Fibroblast of lung (primary cell): ENCODE data around the gene PRODH. TPM values are rescaled to one million over a fixed set of nuclear protein-coding genes. Genes with fewer than 3 reads are reported as not detected.
"Not testable (repeated sequence)": the region's sequence is repeated elsewhere in the genome, so short reads cannot be mapped to it uniquely, and the experiment has no call there.

Source experiments
- DNase-seq, 2 donors: peaks; one replicate each; pipeline versions ENCODE4 v3.0.0 to v3.0.0-alpha.2; 2010; ENCODE audit warnings: low read depth in 2 of 2
- H2AFZ ChIP-seq: 2 replicates; pipeline ENCODE4 v1.5.1; 2012; ENCODE audit warnings: low read length, control low read depth, inconsistent platforms
- H3K27ac ChIP-seq: 2 replicates; pipeline ENCODE4 v1.5.1; 2011; ENCODE audit warnings: low read length, control low read depth; ENCODE audit not compliant: insufficient read depth
- H3K27me3 ChIP-seq: 2 replicates; pipeline ENCODE4 v1.5.1; 2011; ENCODE audit warnings: mild to moderate bottlenecking, low read length; ENCODE audit not compliant: control insufficient read depth, insufficient read depth
- H3K36me3 ChIP-seq: 2 replicates; pipeline ENCODE4 v1.5.1; 2011; ENCODE audit warnings: low read length; ENCODE audit not compliant: control insufficient read depth, insufficient read depth
- H3K4me1 ChIP-seq: 2 replicates; pipeline ENCODE4 v1.5.1; 2011; ENCODE audit warnings: low read length; ENCODE audit not compliant: control insufficient read depth, insufficient read depth; ENCODE audit errors: extremely low read depth
- H3K4me2 ChIP-seq: 2 replicates; pipeline ENCODE4 v1.5.1; 2011; ENCODE audit warnings: low read length, control low read depth; ENCODE audit not compliant: insufficient read depth; ENCODE audit errors: extremely low read depth
- H3K4me3 ChIP-seq, 4 experiments: fragments of 200-600 bp in 1 of 4; sonication (generic) in 1 of 4; replicated peaks in 1 of 4; 2 replicates each; pipeline ENCODE4 v1.5.1; 2011 to 2016; ENCODE audit warnings: low read length in 4 of 4, low read depth in 3 of 4, mild to moderate bottlenecking in 3 of 4, control low read depth in 2 of 4, inconsistent platforms in 1 of 4, mixed read lengths in 1 of 4; ENCODE audit not compliant: insufficient read depth in 1 of 4; ENCODE audit errors: control extremely low read depth in 1 of 4
- H3K79me2 ChIP-seq: 2 replicates; pipeline ENCODE4 v1.5.1; 2012; ENCODE audit warnings: mild to moderate bottlenecking, low read length, inconsistent platforms; ENCODE audit not compliant: control insufficient read depth, insufficient read depth
- H3K9ac ChIP-seq: 2 replicates; pipeline ENCODE4 v1.5.1; 2011; ENCODE audit warnings: mild to moderate bottlenecking, low read length, control low read depth; ENCODE audit not compliant: insufficient read depth
- H3K9me3 ChIP-seq: 2 replicates; pipeline ENCODE4 v1.5.1; 2012; ENCODE audit warnings: low read depth, low read length; ENCODE audit not compliant: control insufficient read depth, insufficient read depth
- H4K20me1 ChIP-seq: 2 replicates; pipeline ENCODE4 v1.5.1; 2011; ENCODE audit warnings: low read length; ENCODE audit not compliant: control insufficient read depth, insufficient read depth; ENCODE audit errors: extremely low read depth
- EZH2 ChIP-seq: IDR thresholded peaks from 2 replicates; pipeline ENCODE4 v1.5.1; 2012; ENCODE audit warnings: low read length, control low read depth, mild to moderate bottlenecking; ENCODE audit errors: missing control alignments
- polyA plus RNA-seq, 2 donors: library from polyadenylated mRNA; depleted of rRNA in 1 of 2; stranded (reverse) in 1 of 2; unstranded in 1 of 2; fragments of >200 nt; gene quantifications; 2 replicates each; pipeline ENCODE4 v1.2.1, GENCODE V29; 2011 to 2012; ENCODE audit warnings: missing spikeins in 1 of 2
- total RNA-seq: library from RNA; depleted of rRNA; stranded (reverse); fragments of >200 nt; gene quantifications from 2 replicates; pipeline ENCODE4 v1.2.1, GENCODE V29; 2014
- TF ChIP-seq, protein P1 (sequence below), 2 donors: IDR thresholded peaks in 1 of 2; conservative IDR thresholded peaks in 1 of 2; 1 replicate in 1 of 2; 2 replicates in 1 of 2; pipeline ENCODE4 v1.5.1; 2011 to 2012; ENCODE audit warnings: low read length in 2 of 2, control low read depth in 1 of 2, inconsistent platforms in 1 of 2, low read depth in 1 of 2, mild to moderate bottlenecking in 1 of 2

Gene PRODH
- total and polyA plus RNA-seq, 2 donors (not counting 1 experiment from before 2014, with no cell fraction given): 0.06 TPM; not detected in 1

DNA sequence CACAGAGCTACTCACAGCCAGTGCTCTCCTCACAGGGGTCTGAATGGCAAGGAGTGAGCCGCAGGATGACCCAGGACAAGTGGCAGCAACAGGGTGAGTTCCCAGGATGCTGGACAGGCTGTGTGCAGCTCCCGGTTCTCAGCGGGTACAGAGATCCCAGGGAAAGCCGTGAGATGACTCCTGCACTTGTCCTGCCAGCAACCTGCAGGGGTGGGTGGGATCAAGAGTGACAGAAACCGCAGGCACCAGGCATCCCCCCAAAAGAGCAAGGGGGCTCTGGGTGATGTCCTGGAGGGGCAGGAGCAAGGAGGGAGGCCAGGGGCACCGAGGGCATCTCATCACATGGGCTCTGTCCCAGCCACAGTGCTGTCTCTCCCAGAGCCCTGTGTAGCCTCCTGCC lies 15.9 kb upstream of the PRODH start:
- Histone ChIP-seq H4K20me1 (no peaks in the 10 kb centered on the region), H3K9ac (no peak overlapping the region), H3K36me3 (no peaks in the 10 kb centered on the region), H3K27ac (no peak overlapping the region), H3K4me1 (no peaks in the 10 kb centered on the region), H3K4me3 (no peak overlapping the region), H3K9me3 (no peaks in the 10 kb centered on the region), H3K27me3 (no peaks in the 10 kb centered on the region), H3K4me2 (no peak overlapping the region), H2AFZ (no peak overlapping the region), H3K79me2 (no peaks in the 10 kb centered on the region)
- no peak for TF ChIP-seq EZH2
- TF ChIP-seq, protein P1, sequence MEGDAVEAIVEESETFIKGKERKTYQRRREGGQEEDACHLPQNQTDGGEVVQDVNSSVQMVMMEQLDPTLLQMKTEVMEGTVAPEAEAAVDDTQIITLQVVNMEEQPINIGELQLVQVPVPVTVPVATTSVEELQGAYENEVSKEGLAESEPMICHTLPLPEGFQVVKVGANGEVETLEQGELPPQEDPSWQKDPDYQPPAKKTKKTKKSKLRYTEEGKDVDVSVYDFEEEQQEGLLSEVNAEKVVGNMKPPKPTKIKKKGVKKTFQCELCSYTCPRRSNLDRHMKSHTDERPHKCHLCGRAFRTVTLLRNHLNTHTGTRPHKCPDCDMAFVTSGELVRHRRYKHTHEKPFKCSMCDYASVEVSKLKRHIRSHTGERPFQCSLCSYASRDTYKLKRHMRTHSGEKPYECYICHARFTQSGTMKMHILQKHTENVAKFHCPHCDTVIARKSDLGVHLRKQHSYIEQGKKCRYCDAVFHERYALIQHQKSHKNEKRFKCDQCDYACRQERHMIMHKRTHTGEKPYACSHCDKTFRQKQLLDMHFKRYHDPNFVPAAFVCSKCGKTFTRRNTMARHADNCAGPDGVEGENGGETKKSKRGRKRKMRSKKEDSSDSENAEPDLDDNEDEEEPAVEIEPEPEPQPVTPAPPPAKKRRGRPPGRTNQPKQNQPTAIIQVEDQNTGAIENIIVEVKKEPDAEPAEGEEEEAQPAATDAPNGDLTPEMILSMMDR (conservative IDR thresholded peaks at IDR 0.05 in 1 of 2, IDR thresholded peaks at IDR 0.05 in 1 of 2; ENCODE audit: low read depth in 1 of 2, low read length in 2 of 2): no peak
- no peak for DNase-seq

DNA sequence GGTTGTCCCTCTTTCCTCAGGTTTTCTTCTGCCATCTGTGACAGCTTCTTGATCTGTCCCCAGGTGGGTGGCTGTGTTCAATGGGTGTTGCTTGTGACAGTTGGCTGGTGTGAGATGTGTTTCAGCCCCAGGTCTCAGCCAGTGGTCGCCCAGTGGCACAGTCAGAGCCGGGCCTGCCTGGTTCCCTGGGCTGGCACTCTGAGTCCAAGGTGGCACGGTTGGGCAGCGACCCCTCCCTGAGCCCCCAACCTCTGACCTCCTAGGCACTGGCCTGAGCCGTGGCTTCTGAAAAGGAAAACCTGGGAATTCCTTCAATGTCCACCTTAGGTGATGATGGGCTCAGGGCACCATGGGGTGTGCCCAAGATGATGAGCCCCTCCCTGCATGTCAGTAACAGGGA lies 14.0 kb upstream of the PRODH start:
- no peak overlapping the region for H3K4me2 ChIP-seq
- no peaks in the 10 kb centered on the region for H4K20me1 ChIP-seq
- no peak overlapping the region for H3K9ac ChIP-seq
- H3K4me1 ChIP-seq: no peaks in the 10 kb centered on the region
- H3K27me3 ChIP-seq: no peaks in the 10 kb centered on the region
- H3K36me3 ChIP-seq: no peaks in the 10 kb centered on the region
- H3K79me2 ChIP-seq: no peaks in the 10 kb centered on the region
- no peak for DNase-seq
- no peak overlapping the region for H3K27ac ChIP-seq
- TF ChIP-seq, protein P1 (conservative IDR thresholded peaks at IDR 0.05 in 1 of 2, IDR thresholded peaks at IDR 0.05 in 1 of 2; ENCODE audit: low read depth in 1 of 2, low read length in 2 of 2): no peak
- no peak for TF ChIP-seq EZH2
- no peak overlapping the region for H2AFZ ChIP-seq
- H3K4me3 ChIP-seq: no peak overlapping the region
- H3K9me3 ChIP-seq: no peaks in the 10 kb centered on the region

DNA sequence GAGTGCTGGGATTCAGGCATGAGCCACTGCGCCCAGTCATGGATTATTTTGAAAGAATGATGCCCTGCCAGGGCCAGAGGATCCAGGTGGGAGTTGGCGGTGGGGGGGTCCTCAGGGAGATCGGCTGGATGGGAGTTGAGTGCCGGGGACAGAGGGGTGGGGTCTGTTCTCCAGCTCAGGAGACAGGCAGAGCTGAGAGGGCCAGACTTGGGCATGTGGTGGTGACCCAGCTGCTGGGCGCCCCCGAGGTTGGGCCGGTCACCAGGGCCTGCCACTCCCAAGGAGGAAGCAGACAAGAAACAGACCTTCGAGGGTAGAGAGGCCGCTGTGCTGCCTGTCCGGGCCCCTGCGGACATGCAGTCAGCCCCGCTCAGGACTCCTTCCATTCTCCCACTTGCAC lies 11.8 kb upstream of the PRODH start:
- Histone ChIP-seq H3K9me3 (no peaks in the 10 kb centered on the region), H3K4me3 (no peak overlapping the region), H2AFZ (no peak overlapping the region), H3K36me3 (no peaks in the 10 kb centered on the region), H3K9ac (no peak overlapping the region), H3K4me1 (no peaks in the 10 kb centered on the region), H3K27ac (no peak overlapping the region), H3K79me2 (no peaks in the 10 kb centered on the region), H3K4me2 (no peak overlapping the region), H4K20me1 (no peaks in the 10 kb centered on the region), H3K27me3 (no peaks in the 10 kb centered on the region)
- DNase-seq: no peak
- TF ChIP-seq, protein P1 (conservative IDR thresholded peaks at IDR 0.05 in 1 of 2, IDR thresholded peaks at IDR 0.05 in 1 of 2; ENCODE audit: low read depth in 1 of 2, low read length in 2 of 2): no peak
- no peak for TF ChIP-seq EZH2

DNA sequence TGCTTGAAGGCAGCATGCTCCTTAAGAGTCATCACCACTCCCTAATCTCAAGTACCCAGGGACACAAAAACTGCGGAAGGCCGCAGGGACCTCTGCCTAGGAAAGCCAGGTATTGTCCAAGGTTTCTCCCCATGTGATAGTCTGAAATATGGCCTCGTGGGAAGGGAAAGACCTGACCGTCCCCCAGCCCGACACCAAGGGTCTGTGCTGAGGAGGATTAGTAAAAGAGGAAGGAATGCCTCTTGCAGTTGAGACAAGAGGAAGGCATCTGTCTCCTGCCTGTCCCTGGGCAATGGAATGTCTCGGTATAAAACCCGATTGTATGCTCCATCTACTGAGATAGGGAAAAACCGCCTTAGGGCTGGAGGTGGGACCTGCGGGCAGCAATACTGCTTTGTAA lies 11.0 kb upstream of the PRODH start:
- H3K4me2 ChIP-seq, H3K27me3 ChIP-seq, H3K9me3 ChIP-seq, DNase-seq, H3K27ac ChIP-seq, H3K79me2 ChIP-seq, H3K36me3 ChIP-seq, H3K4me1 ChIP-seq, H4K20me1 ChIP-seq, H3K9ac ChIP-seq, H2AFZ ChIP-seq, H3K4me3 ChIP-seq: not testable (repeated sequence)

DNA sequence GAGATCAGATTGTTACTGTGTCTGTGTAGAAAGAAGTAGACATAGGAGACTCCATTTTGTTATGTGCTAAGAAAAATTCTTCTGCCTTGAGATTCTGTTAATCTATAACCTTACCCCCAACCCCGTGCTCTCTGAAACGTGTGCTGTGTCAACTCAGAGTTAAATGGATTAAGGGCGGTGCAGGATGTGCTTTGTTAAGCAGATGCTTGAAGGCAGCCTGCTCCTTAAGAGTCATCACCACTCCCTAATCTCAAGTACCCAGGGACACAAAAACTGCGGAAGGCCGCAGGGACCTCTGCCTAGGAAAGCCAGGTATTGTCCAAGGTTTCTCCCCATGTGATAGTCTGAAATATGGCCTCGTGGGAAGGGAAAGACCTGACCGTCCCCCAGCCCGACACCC lies 2.6 kb upstream of the PRODH start:
- not testable (repeated sequence) for H3K9ac ChIP-seq, H4K20me1 ChIP-seq, H3K79me2 ChIP-seq, DNase-seq, H3K9me3 ChIP-seq, H2AFZ ChIP-seq, H3K27me3 ChIP-seq, H3K4me3 ChIP-seq, H3K27ac ChIP-seq, H3K36me3 ChIP-seq, H3K4me2 ChIP-seq, H3K4me1 ChIP-seq
